WTC11 (cell line): ENCODE data around the gene EFCAB12. TPM values are rescaled to one million over a fixed set of nuclear protein-coding genes. Genes with fewer than 3 reads are reported as not detected.

ENCODE experiments used
- ATAC-seq: fragments of 200-7000 bp; cut with Tn5 transposase; 2 replicates; pipeline ENCODE4 v1.10.0; 2021; ENCODE audit warnings: mild to moderate bottlenecking, moderate library complexity
- CTCF ChIA-PET: fragments of 300-600 bp; sonication (Branson Sonifier 250); formaldehyde crosslinking; loops from one replicate; lab custom pipeline; 2021; ENCODE audit warnings: antibody characterized with exemption; lab: Charles Lee
- POLR2A ChIA-PET: fragments of 350-600 bp; sonication (Branson Sonifier 250); formaldehyde crosslinking; loops from one replicate; lab custom pipeline; 2021; ENCODE audit warnings: antibody characterized with exemption; lab: Charles Lee
- DNase-seq: peaks from one replicate; pipeline ENCODE4 v3.0.0; 2021; ENCODE audit warnings: low spot score
- H3K27ac Mint-ChIP-seq: 2 replicates; pipeline ENCODE4 v1.8.0; 2021; ENCODE audit warnings: mixed read lengths
- H3K27me3 Mint-ChIP-seq: 2 replicates; pipeline ENCODE4 v1.8.0; 2021; ENCODE audit warnings: low read depth, mild to moderate bottlenecking, moderate library complexity, mixed read lengths
- H3K36me3 Mint-ChIP-seq: 2 replicates; pipeline ENCODE4 v1.8.0; 2021; ENCODE audit warnings: mixed read lengths
- H3K4me1 Mint-ChIP-seq: 2 replicates; pipeline ENCODE4 v1.8.0; 2022; ENCODE audit warnings: mixed read lengths
- H3K4me3 Mint-ChIP-seq: 2 replicates; pipeline ENCODE4 v1.8.0; 2021; ENCODE audit warnings: mild to moderate bottlenecking, moderate library complexity, mixed read lengths
- H3K9me3 Mint-ChIP-seq: 2 replicates; pipeline ENCODE4 v1.8.0; 2021; ENCODE audit warnings: mixed read lengths
- CREM ChIP-seq: sonication (generic); formaldehyde crosslinking; IDR thresholded peaks from 2 replicates; pipeline ENCODE4 v1.8.1; 2022; ENCODE audit warnings: mild to moderate bottlenecking, missing genetic modification reagents, moderate library complexity
- ELF4 ChIP-seq: sonication (generic); formaldehyde crosslinking; IDR thresholded peaks from 2 replicates; pipeline ENCODE4 v1.8.1; 2022; ENCODE audit warnings: low read depth, mild to moderate bottlenecking, moderate library complexity, missing genetic modification reagents
- ESRRA ChIP-seq: sonication (generic); formaldehyde crosslinking; IDR thresholded peaks from 2 replicates; pipeline ENCODE4 v1.8.1; 2022; ENCODE audit warnings: mild to moderate bottlenecking, missing genetic modification reagents, borderline replicate concordance
- FOXP4 ChIP-seq: sonication (generic); formaldehyde crosslinking; IDR thresholded peaks from 2 replicates; pipeline ENCODE4 v1.8.0; 2022; ENCODE audit warnings: mild to moderate bottlenecking, missing genetic modification reagents
- JAZF1 ChIP-seq: fragments of 250-450 bp; sonication (Bioruptor Pico); IDR thresholded peaks from 2 replicates; pipeline ENCODE4 v1.9.0; 2021; ENCODE audit warnings: moderate library complexity, mild to moderate bottlenecking, inconsistent platforms
- JUN ChIP-seq: sonication (generic); formaldehyde crosslinking; IDR thresholded peaks from 2 replicates; pipeline ENCODE4 v1.8.0; 2023; ENCODE audit warnings: mild to moderate bottlenecking, missing genetic modification reagents
- MAX ChIP-seq: sonication (generic); formaldehyde crosslinking; IDR thresholded peaks from 2 replicates; pipeline ENCODE4 v1.8.0; 2022; ENCODE audit warnings: mild to moderate bottlenecking, missing genetic modification reagents
- MXD4 ChIP-seq: fragments of 250-450 bp; sonication (Bioruptor Pico); IDR thresholded peaks from 2 replicates; pipeline ENCODE4 v1.8.0; 2021; ENCODE audit warnings: mild to moderate bottlenecking, moderate library complexity, borderline replicate concordance
- MYBL2 ChIP-seq: sonication (generic); formaldehyde crosslinking; IDR thresholded peaks from 2 replicates; pipeline ENCODE4 v1.8.1; 2023; ENCODE audit warnings: mild to moderate bottlenecking, moderate library complexity, missing genetic modification reagents
- NFYB ChIP-seq: sonication (generic); formaldehyde crosslinking; conservative IDR thresholded peaks from 2 replicates; pipeline ENCODE4 v1.8.0; 2022; ENCODE audit warnings: low read depth, missing genetic modification reagents
- NR2C2 ChIP-seq: sonication (generic); formaldehyde crosslinking; IDR thresholded peaks from 2 replicates; pipeline ENCODE4 v1.8.0; 2022; ENCODE audit warnings: mild to moderate bottlenecking, missing genetic modification reagents
- TP53 ChIP-seq: sonication (generic); formaldehyde crosslinking; IDR thresholded peaks from 2 replicates; pipeline ENCODE4 v1.8.1; 2023; ENCODE audit warnings: mild to moderate bottlenecking, missing genetic modification reagents
- ZNF121 ChIP-seq: sonication (generic); formaldehyde crosslinking; IDR thresholded peaks from 2 replicates; pipeline ENCODE4 v1.8.0; 2023; ENCODE audit warnings: missing genetic modification reagents
- ZNF138 ChIP-seq: sonication (generic); formaldehyde crosslinking; conservative IDR thresholded peaks from 2 replicates; pipeline ENCODE4 v1.8.1; 2022; ENCODE audit warnings: mild to moderate bottlenecking, moderate library complexity, missing genetic modification reagents
- ZNF232 ChIP-seq: sonication (generic); formaldehyde crosslinking; IDR thresholded peaks from 2 replicates; pipeline ENCODE4 v1.8.0; 2022; ENCODE audit warnings: mild to moderate bottlenecking, missing genetic modification reagents
- total RNA-seq: library from RNA; stranded (reverse); gene quantifications from 3 replicates; pipeline ENCODE4 v1.2.3, GENCODE V29; 2021
- TF ChIP-seq, protein P1 (sequence below): sonication (generic); formaldehyde crosslinking; IDR thresholded peaks from 2 replicates; pipeline ENCODE4 v1.8.1; 2022; ENCODE audit warnings: mild to moderate bottlenecking, moderate library complexity, missing genetic modification reagents
- TF ChIP-seq, protein P2 (sequence below): sonication (generic); formaldehyde crosslinking; conservative IDR thresholded peaks from 2 replicates; pipeline ENCODE4 v1.8.1; 2022; ENCODE audit warnings: mild to moderate bottlenecking, missing genetic modification reagents
- TF ChIP-seq, protein P3 (sequence below): sonication (generic); formaldehyde crosslinking; IDR thresholded peaks from 2 replicates; pipeline ENCODE4 v1.8.1; 2022; ENCODE audit warnings: low read depth, mild to moderate bottlenecking, moderate library complexity, missing genetic modification reagents, borderline replicate concordance
- TF ChIP-seq, protein P4 (sequence below): sonication (generic); formaldehyde crosslinking; IDR thresholded peaks from 2 replicates; pipeline ENCODE4 v1.8.1; 2022; ENCODE audit warnings: missing genetic modification reagents, borderline replicate concordance

EFCAB12 gene
- total RNA-seq, 1 experiment from 2014 or later = 0.20 TPM

- H3K4me1 Mint-ChIP-seq = peaks cover 29% of the 10 kb centered on the region
- H3K36me3 Mint-ChIP-seq = no peaks in the 10 kb centered on the region
- H3K4me3 Mint-ChIP-seq = no peak overlapping the region
- no peaks in the 10 kb centered on the region for H3K9me3 Mint-ChIP-seq
- DNase-seq = no peak
- no peak overlapping the region for H3K27ac Mint-ChIP-seq
- POLR2A ChIA-PET = no interaction called here
- ATAC-seq = peak; percentile 40; the same call in 1 of the 2 replicates
- H3K27me3 Mint-ChIP-seq = peaks cover 24% of the 10 kb centered on the region
- TF ChIP-seq NFYB (CRISPR knock-in tag) = no peak
- TF ChIP-seq, protein P1, sequence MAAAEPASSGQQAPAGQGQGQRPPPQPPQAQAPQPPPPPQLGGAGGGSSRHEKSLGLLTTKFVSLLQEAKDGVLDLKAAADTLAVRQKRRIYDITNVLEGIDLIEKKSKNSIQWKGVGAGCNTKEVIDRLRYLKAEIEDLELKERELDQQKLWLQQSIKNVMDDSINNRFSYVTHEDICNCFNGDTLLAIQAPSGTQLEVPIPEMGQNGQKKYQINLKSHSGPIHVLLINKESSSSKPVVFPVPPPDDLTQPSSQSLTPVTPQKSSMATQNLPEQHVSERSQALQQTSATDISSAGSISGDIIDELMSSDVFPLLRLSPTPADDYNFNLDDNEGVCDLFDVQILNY (CRISPR knock-in tag) = no peak
- no peak for TF ChIP-seq ZNF121 (CRISPR knock-in tag)
- no peak for TF ChIP-seq ELF4
- no peak for TF ChIP-seq JAZF1 (CRISPR knock-in tag)
- TF ChIP-seq NR2C2 (CRISPR knock-in tag) = no peak
- no peak for TF ChIP-seq ESRRA (CRISPR knock-in tag)
- TF ChIP-seq ZNF232 (CRISPR knock-in tag) = no peak
- no peak for TF ChIP-seq JUN (CRISPR knock-in tag)
- TF ChIP-seq ZNF138 (CRISPR knock-in tag) = no peak
- no peak for TF ChIP-seq MYBL2 (CRISPR knock-in tag)
- TF ChIP-seq, protein P2, sequence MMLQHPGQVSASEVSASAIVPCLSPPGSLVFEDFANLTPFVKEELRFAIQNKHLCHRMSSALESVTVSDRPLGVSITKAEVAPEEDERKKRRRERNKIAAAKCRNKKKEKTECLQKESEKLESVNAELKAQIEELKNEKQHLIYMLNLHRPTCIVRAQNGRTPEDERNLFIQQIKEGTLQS (CRISPR knock-in tag) = no peak
- TF ChIP-seq, protein P3, sequence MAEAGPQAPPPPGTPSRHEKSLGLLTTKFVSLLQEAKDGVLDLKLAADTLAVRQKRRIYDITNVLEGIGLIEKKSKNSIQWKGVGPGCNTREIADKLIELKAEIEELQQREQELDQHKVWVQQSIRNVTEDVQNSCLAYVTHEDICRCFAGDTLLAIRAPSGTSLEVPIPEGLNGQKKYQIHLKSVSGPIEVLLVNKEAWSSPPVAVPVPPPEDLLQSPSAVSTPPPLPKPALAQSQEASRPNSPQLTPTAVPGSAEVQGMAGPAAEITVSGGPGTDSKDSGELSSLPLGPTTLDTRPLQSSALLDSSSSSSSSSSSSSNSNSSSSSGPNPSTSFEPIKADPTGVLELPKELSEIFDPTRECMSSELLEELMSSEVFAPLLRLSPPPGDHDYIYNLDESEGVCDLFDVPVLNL (CRISPR knock-in tag) = no peak
- no peak for TF ChIP-seq TP53 (CRISPR knock-in tag)
- TF ChIP-seq MXD4 (CRISPR knock-in tag) = no peak
- TF ChIP-seq FOXP4 (CRISPR knock-in tag) = no peak
- TF ChIP-seq, protein P4, sequence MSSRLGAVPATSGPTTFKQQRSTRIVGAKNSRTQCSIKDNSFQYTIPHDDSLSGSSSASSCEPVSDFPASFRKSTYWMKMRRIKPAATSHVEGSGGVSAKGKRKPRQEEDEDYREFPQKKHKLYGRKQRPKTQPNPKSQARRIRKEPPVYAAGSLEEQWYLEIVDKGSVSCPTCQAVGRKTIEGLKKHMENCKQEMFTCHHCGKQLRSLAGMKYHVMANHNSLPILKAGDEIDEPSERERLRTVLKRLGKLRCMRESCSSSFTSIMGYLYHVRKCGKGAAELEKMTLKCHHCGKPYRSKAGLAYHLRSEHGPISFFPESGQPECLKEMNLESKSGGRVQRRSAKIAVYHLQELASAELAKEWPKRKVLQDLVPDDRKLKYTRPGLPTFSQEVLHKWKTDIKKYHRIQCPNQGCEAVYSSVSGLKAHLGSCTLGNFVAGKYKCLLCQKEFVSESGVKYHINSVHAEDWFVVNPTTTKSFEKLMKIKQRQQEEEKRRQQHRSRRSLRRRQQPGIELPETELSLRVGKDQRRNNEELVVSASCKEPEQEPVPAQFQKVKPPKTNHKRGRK = no peak
- TF ChIP-seq CREM = no peak
- TF ChIP-seq MAX (CRISPR knock-in tag) = no peak
- CTCF ChIA-PET = interaction anchor here (1.4 to 2.2 kb wide), 2 partner anchors 39 to 78 kb away, joined by 4 to 16 read pairs; no protein-coding TSS in a partner anchor
Measured at GRCh38 chr3:129421988-129422745, 6.3 kb downstream of the EFCAB12 start.
